Type B pancreatic cell (in vitro differentiated cells): ENCODE measurements around the gene AGAP2. TPM values are rescaled to one million over a fixed set of nuclear protein-coding genes. Genes with fewer than 3 reads are reported as not detected.

Experiments used
- DNase-seq: peaks from one replicate; pipeline ENCODE4 v3.0.0; 2021; ENCODE audit warnings: mixed read lengths; ENCODE audit not compliant: unreplicated experiment; ENCODE audit errors: extremely low spot score
- H3K27ac Mint-ChIP-seq: 2 replicates; pipeline ENCODE4 v1.8.0; 2021; ENCODE audit warnings: mild to moderate bottlenecking, mixed read lengths
- H3K27me3 Mint-ChIP-seq: 2 replicates; pipeline ENCODE4 v1.8.0; 2021; ENCODE audit warnings: mixed read lengths
- H3K36me3 Mint-ChIP-seq: 2 replicates; pipeline ENCODE4 v1.8.0; 2021; ENCODE audit warnings: mixed read lengths
- H3K4me1 Mint-ChIP-seq: one replicate; pipeline ENCODE4 v1.8.0; 2021; ENCODE audit warnings: mixed read lengths; ENCODE audit not compliant: unreplicated experiment
- H3K4me3 Mint-ChIP-seq: 2 replicates; pipeline ENCODE4 v1.8.0; 2021; ENCODE audit warnings: mild to moderate bottlenecking, mixed read lengths
- H3K9me3 Mint-ChIP-seq: 2 replicates; pipeline ENCODE4 v1.8.0; 2021; ENCODE audit warnings: mixed read lengths
- total RNA-seq: library from RNA; stranded (reverse); gene quantifications from 2 replicates; pipeline ENCODE4 v1.2.1, GENCODE V29; 2021; ENCODE audit warnings: low replicate concordance
- TF ChIP-seq, protein P1 (sequence below): fragments of 200-600 bp; sonication (generic); conservative IDR thresholded peaks from 2 replicates; pipeline ENCODE4 v1.5.0; 2021; ENCODE audit warnings: antibody characterized with exemption, mild to moderate bottlenecking

AGAP2 gene
- total RNA-seq, 1 donor from 2014 or later = 4.1 TPM

DNA sequence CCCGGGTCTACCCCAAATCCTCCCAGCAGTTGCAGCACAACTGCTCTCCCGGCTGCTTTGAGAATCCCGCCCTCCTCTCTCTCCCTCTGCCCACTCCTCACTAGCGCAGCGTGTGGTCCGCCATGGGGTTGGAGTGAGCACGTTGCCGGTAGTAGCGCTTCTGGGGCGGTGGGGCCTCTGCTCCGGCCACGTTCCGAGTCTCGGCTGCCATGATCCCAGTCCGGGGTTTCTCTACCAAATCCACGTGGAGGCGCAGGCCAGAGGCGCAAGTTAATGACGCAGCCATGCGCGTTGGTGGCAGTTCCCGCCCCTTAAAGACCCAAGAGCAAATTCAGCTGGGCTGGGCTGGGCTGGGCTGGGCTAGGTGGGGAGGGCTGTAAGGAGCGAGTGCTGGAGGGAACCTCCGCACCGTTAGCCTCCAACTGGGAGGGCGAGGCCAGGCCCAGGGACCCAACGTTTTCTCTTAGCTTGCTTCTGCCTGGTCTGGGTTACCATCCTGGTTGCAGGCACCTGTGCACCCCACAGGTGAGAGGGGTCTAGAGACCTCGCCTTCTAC is 33.4 kb upstream of the AGAP2 start, which contains the start of gene METTL1:
METTL1 (minus strand) TSS at position 233 of the 556 bp plus-strand sequence; CDS start at position 211, 22 bp downstream.
- H3K9me3 Mint-ChIP-seq = no peaks in the 10 kb centered on the region
- peak; percentile 93 for DNase-seq
- TF ChIP-seq, protein P1, sequence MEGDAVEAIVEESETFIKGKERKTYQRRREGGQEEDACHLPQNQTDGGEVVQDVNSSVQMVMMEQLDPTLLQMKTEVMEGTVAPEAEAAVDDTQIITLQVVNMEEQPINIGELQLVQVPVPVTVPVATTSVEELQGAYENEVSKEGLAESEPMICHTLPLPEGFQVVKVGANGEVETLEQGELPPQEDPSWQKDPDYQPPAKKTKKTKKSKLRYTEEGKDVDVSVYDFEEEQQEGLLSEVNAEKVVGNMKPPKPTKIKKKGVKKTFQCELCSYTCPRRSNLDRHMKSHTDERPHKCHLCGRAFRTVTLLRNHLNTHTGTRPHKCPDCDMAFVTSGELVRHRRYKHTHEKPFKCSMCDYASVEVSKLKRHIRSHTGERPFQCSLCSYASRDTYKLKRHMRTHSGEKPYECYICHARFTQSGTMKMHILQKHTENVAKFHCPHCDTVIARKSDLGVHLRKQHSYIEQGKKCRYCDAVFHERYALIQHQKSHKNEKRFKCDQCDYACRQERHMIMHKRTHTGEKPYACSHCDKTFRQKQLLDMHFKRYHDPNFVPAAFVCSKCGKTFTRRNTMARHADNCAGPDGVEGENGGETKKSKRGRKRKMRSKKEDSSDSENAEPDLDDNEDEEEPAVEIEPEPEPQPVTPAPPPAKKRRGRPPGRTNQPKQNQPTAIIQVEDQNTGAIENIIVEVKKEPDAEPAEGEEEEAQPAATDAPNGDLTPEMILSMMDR = no peak
- H3K36me3 Mint-ChIP-seq = peaks cover 19% of the 10 kb centered on the region
- peaks cover 21% of the 10 kb centered on the region for H3K4me1 Mint-ChIP-seq
- H3K27me3 Mint-ChIP-seq = peaks cover 16% of the 10 kb centered on the region
- H3K27ac Mint-ChIP-seq = peak within 1 kb of the TSS; percentile 99
- peak within 1 kb of the TSS; percentile 99 for H3K4me3 Mint-ChIP-seq

DNA sequence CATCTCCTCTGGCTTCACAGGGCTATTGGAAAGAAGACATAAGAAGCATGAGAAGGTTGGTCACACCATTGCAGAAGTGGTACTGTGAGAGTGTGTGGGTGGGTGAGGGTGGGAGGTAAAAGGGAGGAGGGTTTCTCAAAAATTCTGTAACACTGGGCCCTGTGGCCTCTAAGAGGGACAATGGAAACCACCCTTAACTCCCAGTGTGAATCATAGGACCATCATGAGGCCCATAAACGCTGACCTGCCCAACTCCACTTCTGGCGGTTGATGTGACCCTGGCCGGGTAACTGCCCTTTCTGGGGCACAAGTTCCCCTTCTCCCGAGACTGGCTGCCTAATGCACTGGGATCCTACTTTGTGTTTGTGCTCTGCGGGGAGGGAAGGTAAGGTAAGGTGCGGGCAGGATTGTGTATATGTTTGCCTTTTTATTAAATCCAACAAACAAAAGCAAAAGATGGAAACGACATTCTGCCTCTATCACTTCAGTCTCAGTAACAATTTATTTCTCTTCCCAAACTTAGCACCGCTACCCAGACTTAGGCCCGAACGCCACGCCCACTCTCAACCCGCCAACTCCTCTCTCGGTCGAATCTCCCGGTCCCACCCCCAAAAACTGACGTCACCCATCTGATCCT is 32.8 kb upstream of the AGAP2 start:
- H3K4me3 Mint-ChIP-seq = peak overlapping the region; percentile 99
- peaks cover 19% of the 10 kb centered on the region for H3K36me3 Mint-ChIP-seq
- H3K9me3 Mint-ChIP-seq = no peaks in the 10 kb centered on the region
- TF ChIP-seq, protein P1 = no peak
- peak overlapping the region; percentile 99 for H3K27ac Mint-ChIP-seq
- no peak for DNase-seq
- H3K27me3 Mint-ChIP-seq = peaks cover 22% of the 10 kb centered on the region
- H3K4me1 Mint-ChIP-seq = peaks cover 24% of the 10 kb centered on the region

DNA sequence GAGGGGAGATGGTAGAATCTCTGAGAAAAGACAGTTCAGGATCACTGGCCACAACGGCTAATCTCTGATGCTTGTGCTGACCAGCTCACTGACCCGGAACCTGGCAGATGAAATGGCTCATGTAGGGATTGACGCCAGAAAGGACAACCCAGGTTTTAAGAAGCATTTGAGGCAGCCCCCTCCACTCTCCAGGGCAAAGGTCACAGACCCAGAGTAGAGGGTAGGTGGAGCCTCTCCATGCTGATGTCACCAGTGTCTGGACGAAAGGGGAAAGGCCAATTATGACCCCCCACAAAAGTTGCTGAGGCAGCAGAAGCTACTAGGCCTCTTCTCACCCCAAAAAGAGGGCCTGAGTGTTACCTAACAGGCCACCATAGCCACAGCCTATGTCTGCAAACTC is 32.2 kb upstream of the AGAP2 start:
- DNase-seq = no peak
- Mint-ChIP-seq H3K27ac (no peak overlapping the region), H3K4me1 (peaks cover 26% of the 10 kb centered on the region), H3K27me3 (peaks cover 28% of the 10 kb centered on the region), H3K4me3 (peak overlapping the region; percentile 99), H3K36me3 (peaks cover 19% of the 10 kb centered on the region), H3K9me3 (no peaks in the 10 kb centered on the region)
- TF ChIP-seq, protein P1 = no peak

DNA sequence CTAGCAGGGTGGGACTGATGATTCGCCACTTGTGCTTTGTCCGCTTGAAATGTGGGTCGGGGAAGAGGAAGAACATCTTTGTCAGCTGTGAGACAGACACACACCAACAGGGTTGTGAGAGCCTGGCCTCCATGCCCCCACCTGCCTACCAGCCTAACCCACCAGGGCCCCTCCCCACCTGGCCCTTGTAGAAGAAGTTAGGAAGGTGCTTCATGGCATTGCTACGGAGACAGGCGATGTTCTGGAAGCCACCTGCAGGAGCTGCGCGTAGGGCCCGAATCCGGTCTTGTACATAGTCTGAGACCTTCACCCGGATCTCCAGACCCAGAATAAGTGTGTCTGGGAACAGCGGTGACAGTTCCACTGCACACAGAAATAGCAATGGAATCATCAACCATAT is 31.1 kb upstream of the AGAP2 start:
- DNase-seq = no peak
- H3K27me3 Mint-ChIP-seq = peaks cover 39% of the 10 kb centered on the region
- H3K36me3 Mint-ChIP-seq = peaks cover 19% of the 10 kb centered on the region
- H3K4me3 Mint-ChIP-seq = peak overlapping the region; percentile 71
- peaks cover 26% of the 10 kb centered on the region for H3K4me1 Mint-ChIP-seq
- TF ChIP-seq, protein P1 = no peak
- H3K27ac Mint-ChIP-seq = peak overlapping the region; percentile 19
- H3K9me3 Mint-ChIP-seq = no peaks in the 10 kb centered on the region

DNA sequence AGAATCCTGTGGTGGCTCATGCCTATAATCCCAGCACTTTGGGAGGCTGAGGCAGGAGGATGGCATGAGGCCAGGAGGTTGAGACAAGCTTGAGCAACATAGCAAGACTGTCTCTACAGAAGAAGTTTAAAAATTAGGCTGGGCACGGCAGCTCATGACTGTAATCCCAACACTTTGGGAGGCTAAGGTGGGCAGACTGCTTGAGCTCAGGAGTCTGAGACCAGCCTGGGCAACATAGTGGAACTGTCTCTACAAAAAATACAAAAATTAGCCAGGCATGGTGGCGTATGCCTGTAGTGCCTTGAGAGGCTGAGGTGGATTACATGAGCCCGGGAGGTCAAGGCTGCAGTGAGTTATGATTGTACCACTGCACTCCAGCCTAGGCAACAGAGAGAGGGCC is 29.3 kb upstream of the AGAP2 start:
- H3K4me3 Mint-ChIP-seq = no peak overlapping the region
- H3K4me1 Mint-ChIP-seq = peaks cover 24% of the 10 kb centered on the region
- no peak for DNase-seq
- TF ChIP-seq, protein P1 = no peak
- no peak overlapping the region for H3K27ac Mint-ChIP-seq
- H3K36me3 Mint-ChIP-seq = peaks cover 22% of the 10 kb centered on the region
- H3K27me3 Mint-ChIP-seq = peaks cover 56% of the 10 kb centered on the region
- H3K9me3 Mint-ChIP-seq = no peaks in the 10 kb centered on the region
